ENCODE data around the gene SPATA2. TPM values are rescaled to one million over a fixed set of nuclear protein-coding genes. Genes with fewer than 3 reads are reported as not detected.

The SPATA2 gene
- total RNA-seq, 1 experiment from 2014 or later: 6.6 TPM

DNA sequence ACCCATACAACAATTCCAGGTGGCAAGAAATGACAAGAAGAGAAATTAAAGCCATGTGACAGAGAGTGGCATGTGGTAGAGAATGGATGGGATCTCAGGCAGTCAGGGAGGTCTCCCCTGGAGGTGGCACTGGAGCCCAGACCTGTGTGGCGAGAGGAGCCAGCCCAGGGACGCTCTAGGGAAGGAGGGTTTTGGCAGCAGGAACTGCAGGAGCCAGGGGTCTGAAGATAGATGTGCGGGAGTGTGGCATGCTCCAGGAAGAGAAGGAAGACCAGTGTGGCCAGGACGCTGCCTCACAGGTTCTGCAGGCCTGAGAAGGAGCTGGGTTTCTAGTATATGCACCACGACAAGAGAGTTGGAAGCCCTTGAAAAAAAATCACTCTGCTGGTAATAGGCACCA lies 45.1 kb downstream of the SPATA2 start:
- no peaks in the 10 kb centered on the region for H4K20me1 ChIP-seq (ENCODE audit: insufficient read depth)
- ChIA-PET RAD21 (ENCODE audit: low non-redundant PET in 1 of 2, low total read pairs in 2 of 2, uncharacterized antibody in 2 of 2, unreplicated experiment in 2 of 2) (no interaction called here), CTCF (no interaction called here), POLR2A (no interaction called here)
- no peaks in the 10 kb centered on the region; a peak in 1 of 4 replicates for H3K36me3 ChIP-seq (ENCODE audit: control insufficient read depth in 1 of 2, insufficient read depth in 2 of 2, low read length in 2 of 2)
- no peak overlapping the region for H2AFZ ChIP-seq (ENCODE audit: low read depth, low read length, poor library complexity, severe bottlenecking)
- no peak overlapping the region for H3K27ac ChIP-seq (ENCODE audit: low read depth, low read length)
- intact Hi-C loops (cut with micrococcal nuclease): no loop called here
- DNase-seq (ENCODE audit: low read depth, low spot score) (no peak), ATAC-seq (no peak)
- BruUV-seq (replicated peaks): no TSS peak
- no peaks in the 10 kb centered on the region for H3K9me3 ChIP-seq (ENCODE audit: control insufficient read depth in 1 of 2, insufficient read depth in 1 of 2, low read depth in 1 of 2, low read length in 2 of 2)
- H3K79me2 ChIP-seq (ENCODE audit: insufficient read depth, low read length): no peaks in the 10 kb centered on the region
- no peaks in the 10 kb centered on the region for H3K4me1 ChIP-seq (ENCODE audit: control insufficient read depth in 1 of 2, insufficient read depth in 2 of 2, low read length in 2 of 2)
- H3K4me2 ChIP-seq (ENCODE audit: low read length): no peak overlapping the region
- H3K4me3 ChIP-seq (replicated peaks in 1 of 2; ENCODE audit: low read depth in 1 of 2, low read length in 2 of 2): no peak overlapping the region
- H3K9ac ChIP-seq (ENCODE audit: low read length): no peak overlapping the region
- no peaks in the 10 kb centered on the region for H3K27me3 ChIP-seq (ENCODE audit: insufficient read depth, low read length)
- TF ChIP-seq FOSL1 (IDR thresholded peaks at IDR 0.05; ENCODE audit: low read depth) (no peak), ZNF274 (IDR thresholded peaks at IDR 0.05; ENCODE audit: low read depth, low read length) (no peak), ELF1 (IDR thresholded peaks at IDR 0.05; ENCODE audit: borderline replicate concordance, low read depth) (no peak)
- H3K9me2 ChIP-seq (ENCODE audit: insufficient read depth): no peaks in the 10 kb centered on the region

DNA sequence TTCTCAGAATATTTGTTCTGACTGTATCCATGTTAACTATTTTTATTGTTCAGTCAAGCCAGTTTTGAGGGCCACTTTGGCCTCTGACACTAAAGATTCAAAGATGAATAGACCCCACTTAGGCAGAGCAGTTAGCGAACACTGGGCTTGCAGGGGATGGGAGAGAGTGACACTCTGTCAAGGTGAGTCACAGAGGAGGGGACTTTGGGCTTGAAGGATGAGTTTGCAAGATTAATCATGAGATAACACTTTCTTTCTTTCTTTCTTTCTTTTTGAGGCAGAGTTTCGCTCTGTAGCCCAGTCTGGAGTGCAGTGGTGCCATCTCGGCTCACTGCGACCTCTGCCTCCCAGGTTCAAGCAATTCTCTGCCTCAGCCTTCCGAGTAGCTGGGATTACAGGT lies 46.4 kb downstream of the SPATA2 start:
- intact Hi-C loops (cut with micrococcal nuclease): no loop called here
- DNase-seq (ENCODE audit: low read depth, low spot score): no peak
- Histone ChIP-seq H3K4me2 (ENCODE audit: low read length) (no peak overlapping the region), H3K27me3 (ENCODE audit: insufficient read depth, low read length) (no peaks in the 10 kb centered on the region), H3K4me3 (replicated peaks in 1 of 2; ENCODE audit: low read depth in 1 of 2, low read length in 2 of 2) (no peak overlapping the region), H3K36me3 (ENCODE audit: control insufficient read depth in 1 of 2, insufficient read depth in 2 of 2, low read length in 2 of 2) (no peaks in the 10 kb centered on the region; a peak in 1 of 4 replicates), H3K79me2 (ENCODE audit: insufficient read depth, low read length) (no peaks in the 10 kb centered on the region), H3K27ac (ENCODE audit: low read depth, low read length) (no peak overlapping the region), H2AFZ (ENCODE audit: low read depth, low read length, poor library complexity, severe bottlenecking) (no peak overlapping the region), H3K9me3 (ENCODE audit: control insufficient read depth in 1 of 2, insufficient read depth in 1 of 2, low read depth in 1 of 2, low read length in 2 of 2) (no peaks in the 10 kb centered on the region), H3K4me1 (ENCODE audit: control insufficient read depth in 1 of 2, insufficient read depth in 2 of 2, low read length in 2 of 2) (no peaks in the 10 kb centered on the region), H4K20me1 (ENCODE audit: insufficient read depth) (no peaks in the 10 kb centered on the region), H3K9ac (ENCODE audit: low read length) (no peak overlapping the region), H3K9me2 (ENCODE audit: insufficient read depth) (no peaks in the 10 kb centered on the region)
- ChIA-PET RAD21 (ENCODE audit: low non-redundant PET in 1 of 2, low total read pairs in 2 of 2, uncharacterized antibody in 2 of 2, unreplicated experiment in 2 of 2) (no interaction called here), POLR2A (no interaction called here), CTCF (no interaction called here)
- ATAC-seq: no peak
- BruUV-seq (replicated peaks): no TSS peak
- TF ChIP-seq, protein P1, sequence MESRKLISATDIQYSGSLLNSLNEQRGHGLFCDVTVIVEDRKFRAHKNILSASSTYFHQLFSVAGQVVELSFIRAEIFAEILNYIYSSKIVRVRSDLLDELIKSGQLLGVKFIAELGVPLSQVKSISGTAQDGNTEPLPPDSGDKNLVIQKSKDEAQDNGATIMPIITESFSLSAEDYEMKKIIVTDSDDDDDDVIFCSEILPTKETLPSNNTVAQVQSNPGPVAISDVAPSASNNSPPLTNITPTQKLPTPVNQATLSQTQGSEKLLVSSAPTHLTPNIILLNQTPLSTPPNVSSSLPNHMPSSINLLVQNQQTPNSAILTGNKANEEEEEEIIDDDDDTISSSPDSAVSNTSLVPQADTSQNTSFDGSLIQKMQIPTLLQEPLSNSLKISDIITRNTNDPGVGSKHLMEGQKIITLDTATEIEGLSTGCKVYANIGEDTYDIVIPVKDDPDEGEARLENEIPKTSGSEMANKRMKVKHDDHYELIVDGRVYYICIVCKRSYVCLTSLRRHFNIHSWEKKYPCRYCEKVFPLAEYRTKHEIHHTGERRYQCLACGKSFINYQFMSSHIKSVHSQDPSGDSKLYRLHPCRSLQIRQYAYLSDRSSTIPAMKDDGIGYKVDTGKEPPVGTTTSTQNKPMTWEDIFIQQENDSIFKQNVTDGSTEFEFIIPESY (IDR thresholded peaks at IDR 0.05; ENCODE audit: extremely low read depth, insufficient replicate concordance, low read length): no peak
- no peak for TF ChIP-seq SRF (IDR thresholded peaks at IDR 0.05; ENCODE audit: low read depth)
- no peak for TF ChIP-seq EZH2phosphoT487 (IDR thresholded peaks at IDR 0.05; ENCODE audit: borderline replicate concordance)
- TF ChIP-seq, protein P2, sequence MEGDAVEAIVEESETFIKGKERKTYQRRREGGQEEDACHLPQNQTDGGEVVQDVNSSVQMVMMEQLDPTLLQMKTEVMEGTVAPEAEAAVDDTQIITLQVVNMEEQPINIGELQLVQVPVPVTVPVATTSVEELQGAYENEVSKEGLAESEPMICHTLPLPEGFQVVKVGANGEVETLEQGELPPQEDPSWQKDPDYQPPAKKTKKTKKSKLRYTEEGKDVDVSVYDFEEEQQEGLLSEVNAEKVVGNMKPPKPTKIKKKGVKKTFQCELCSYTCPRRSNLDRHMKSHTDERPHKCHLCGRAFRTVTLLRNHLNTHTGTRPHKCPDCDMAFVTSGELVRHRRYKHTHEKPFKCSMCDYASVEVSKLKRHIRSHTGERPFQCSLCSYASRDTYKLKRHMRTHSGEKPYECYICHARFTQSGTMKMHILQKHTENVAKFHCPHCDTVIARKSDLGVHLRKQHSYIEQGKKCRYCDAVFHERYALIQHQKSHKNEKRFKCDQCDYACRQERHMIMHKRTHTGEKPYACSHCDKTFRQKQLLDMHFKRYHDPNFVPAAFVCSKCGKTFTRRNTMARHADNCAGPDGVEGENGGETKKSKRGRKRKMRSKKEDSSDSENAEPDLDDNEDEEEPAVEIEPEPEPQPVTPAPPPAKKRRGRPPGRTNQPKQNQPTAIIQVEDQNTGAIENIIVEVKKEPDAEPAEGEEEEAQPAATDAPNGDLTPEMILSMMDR (IDR thresholded peaks at IDR 0.05 in 2 of 3, conservative IDR thresholded peaks at IDR 0.05 in 1 of 3; ENCODE audit: borderline replicate concordance in 1 of 3, insufficient read depth in 1 of 3, low read depth in 2 of 3, low read length in 2 of 3): no peak
- TF ChIP-seq SIN3A (IDR thresholded peaks at IDR 0.05; ENCODE audit: low read depth): no peak
- TF ChIP-seq TCF7L2 (IDR thresholded peaks at IDR 0.05; ENCODE audit: borderline replicate concordance, extremely low read depth, insufficient read depth, insufficient read length): no peak
- no peak for TF ChIP-seq CBX3 (IDR thresholded peaks at IDR 0.05; ENCODE audit: low read depth)
- TF ChIP-seq, protein P3, sequence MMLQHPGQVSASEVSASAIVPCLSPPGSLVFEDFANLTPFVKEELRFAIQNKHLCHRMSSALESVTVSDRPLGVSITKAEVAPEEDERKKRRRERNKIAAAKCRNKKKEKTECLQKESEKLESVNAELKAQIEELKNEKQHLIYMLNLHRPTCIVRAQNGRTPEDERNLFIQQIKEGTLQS (IDR thresholded peaks at IDR 0.05): no peak
- TF ChIP-seq ZFX (IDR thresholded peaks at IDR 0.05): no peak
- TF ChIP-seq FOSL1 (IDR thresholded peaks at IDR 0.05; ENCODE audit: low read depth): no peak
- no peak for TF ChIP-seq JUND (IDR thresholded peaks at IDR 0.05)
- no peak for TF ChIP-seq CEBPB (IDR thresholded peaks at IDR 0.05; ENCODE audit: low read depth)
